ENCODE data around the gene AVPR2.

DNA sequence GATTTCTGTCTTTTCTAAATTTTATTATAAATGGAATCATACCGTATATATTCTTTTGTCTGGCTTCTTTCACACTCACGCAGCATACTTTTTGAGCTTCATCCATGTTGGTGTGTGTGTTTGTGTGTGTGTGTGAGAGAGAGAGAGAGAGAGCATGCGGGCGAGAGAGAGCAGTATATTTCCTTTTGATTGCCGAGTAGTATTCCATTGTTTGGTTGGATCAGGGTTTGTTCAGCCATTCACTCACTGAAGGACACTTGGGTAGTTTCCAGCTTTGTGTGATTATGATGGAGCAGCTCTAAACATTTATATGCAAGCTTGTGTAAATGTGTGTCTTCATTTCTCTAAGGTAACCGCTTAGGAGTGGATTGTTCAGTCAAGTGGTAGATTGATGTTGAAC lies 15.3 kb upstream of the AVPR2 start:
- TF ChIP-seq EZH2 (IDR thresholded peaks at IDR 0.05; ENCODE audit: low read length, unreplicated experiment) (no peak), EZH2phosphoT487 (IDR thresholded peaks at IDR 0.05; ENCODE audit: borderline replicate concordance, low read length) (no peak)
- TF ChIP-seq, protein P1, sequence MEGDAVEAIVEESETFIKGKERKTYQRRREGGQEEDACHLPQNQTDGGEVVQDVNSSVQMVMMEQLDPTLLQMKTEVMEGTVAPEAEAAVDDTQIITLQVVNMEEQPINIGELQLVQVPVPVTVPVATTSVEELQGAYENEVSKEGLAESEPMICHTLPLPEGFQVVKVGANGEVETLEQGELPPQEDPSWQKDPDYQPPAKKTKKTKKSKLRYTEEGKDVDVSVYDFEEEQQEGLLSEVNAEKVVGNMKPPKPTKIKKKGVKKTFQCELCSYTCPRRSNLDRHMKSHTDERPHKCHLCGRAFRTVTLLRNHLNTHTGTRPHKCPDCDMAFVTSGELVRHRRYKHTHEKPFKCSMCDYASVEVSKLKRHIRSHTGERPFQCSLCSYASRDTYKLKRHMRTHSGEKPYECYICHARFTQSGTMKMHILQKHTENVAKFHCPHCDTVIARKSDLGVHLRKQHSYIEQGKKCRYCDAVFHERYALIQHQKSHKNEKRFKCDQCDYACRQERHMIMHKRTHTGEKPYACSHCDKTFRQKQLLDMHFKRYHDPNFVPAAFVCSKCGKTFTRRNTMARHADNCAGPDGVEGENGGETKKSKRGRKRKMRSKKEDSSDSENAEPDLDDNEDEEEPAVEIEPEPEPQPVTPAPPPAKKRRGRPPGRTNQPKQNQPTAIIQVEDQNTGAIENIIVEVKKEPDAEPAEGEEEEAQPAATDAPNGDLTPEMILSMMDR (conservative IDR thresholded peaks at IDR 0.05; ENCODE audit: low read depth, low read length), result no peak
